ENCODE data around the gene CLNK.

CLNK gene

GRCh38 chr4:10605746-10606482, 78.7 kb downstream of the CLNK start:
- Histone ChIP-seq H3K4me1 (ENCODE audit: control insufficient read depth, insufficient read depth, low read length) (no peaks in the 10 kb centered on the region), H3K4me3 (ENCODE audit: insufficient read depth, low read depth, low read length) (no peak overlapping the region), H3K36me3 (ENCODE audit: control insufficient read depth, insufficient read depth, low read length) (no peaks in the 10 kb centered on the region), H3K9me3 (ENCODE audit: control insufficient read depth, low read length) (no peaks in the 10 kb centered on the region), H3K27ac (ENCODE audit: insufficient read depth, low read depth, low read length, poor library complexity, severe bottlenecking) (no peak overlapping the region), H3K27me3 (ENCODE audit: control insufficient read depth, insufficient read depth, low read length, poor library complexity, severe bottlenecking) (no peaks in the 10 kb centered on the region)
- 97 to 99% methylated on average over 4 of the region's 5 CpGs for WGBS, 2 experiments

GRCh38 chr4:10605031-10605430, 79.5 kb downstream of the CLNK start:
- Histone ChIP-seq H3K4me1 (ENCODE audit: control insufficient read depth, insufficient read depth, low read length) (no peaks in the 10 kb centered on the region), H3K27ac (ENCODE audit: insufficient read depth, low read depth, low read length, poor library complexity, severe bottlenecking) (no peak overlapping the region), H3K27me3 (ENCODE audit: control insufficient read depth, insufficient read depth, low read length, poor library complexity, severe bottlenecking) (no peaks in the 10 kb centered on the region), H3K9me3 (ENCODE audit: control insufficient read depth, low read length) (no peaks in the 10 kb centered on the region), H3K4me3 (ENCODE audit: insufficient read depth, low read depth, low read length) (no peak overlapping the region), H3K36me3 (ENCODE audit: control insufficient read depth, insufficient read depth, low read length) (no peaks in the 10 kb centered on the region)
- 95 to 96% methylated on average over 10 of the region's 10 CpGs for WGBS, 2 experiments

- no peak overlapping the region for H3K27ac ChIP-seq (ENCODE audit: insufficient read depth, low read depth, low read length, poor library complexity, severe bottlenecking)
- H3K9me3 ChIP-seq (ENCODE audit: control insufficient read depth, low read length), result no peaks in the 10 kb centered on the region
- WGBS, 2 experiments, result 72 to 78% methylated on average over 3 to 4 of the region's 4 CpGs
- no peaks in the 10 kb centered on the region for H3K4me1 ChIP-seq (ENCODE audit: control insufficient read depth, insufficient read depth, low read length)
- H3K36me3 ChIP-seq (ENCODE audit: control insufficient read depth, insufficient read depth, low read length), result no peaks in the 10 kb centered on the region
- H3K27me3 ChIP-seq (ENCODE audit: control insufficient read depth, insufficient read depth, low read length, poor library complexity, severe bottlenecking), result no peaks in the 10 kb centered on the region
- no peak overlapping the region for H3K4me3 ChIP-seq (ENCODE audit: insufficient read depth, low read depth, low read length)
These were observed 85.0 kb downstream of the CLNK start for GRCh38 chr4:10599574-10599973.

GRCh38 chr4:10598829-10599228, 85.7 kb downstream of the CLNK start:
- H3K36me3 ChIP-seq (ENCODE audit: control insufficient read depth, insufficient read depth, low read length), result no peaks in the 10 kb centered on the region
- no peaks in the 10 kb centered on the region for H3K9me3 ChIP-seq (ENCODE audit: control insufficient read depth, low read length)
- H3K4me3 ChIP-seq (ENCODE audit: insufficient read depth, low read depth, low read length), result no peak overlapping the region
- no peaks in the 10 kb centered on the region for H3K27me3 ChIP-seq (ENCODE audit: control insufficient read depth, insufficient read depth, low read length, poor library complexity, severe bottlenecking)
- H3K27ac ChIP-seq (ENCODE audit: insufficient read depth, low read depth, low read length, poor library complexity, severe bottlenecking), result no peak overlapping the region
- H3K4me1 ChIP-seq (ENCODE audit: control insufficient read depth, insufficient read depth, low read length), result no peaks in the 10 kb centered on the region
- 90 to 91% methylated on average over 6 of the region's 6 CpGs for WGBS, 2 experiments

- WGBS, 2 experiments, result 93 to 94% methylated on average over 2 of the region's 2 CpGs
- no peak overlapping the region for H3K4me3 ChIP-seq (ENCODE audit: insufficient read depth, low read depth, low read length)
- no peaks in the 10 kb centered on the region for H3K36me3 ChIP-seq (ENCODE audit: control insufficient read depth, insufficient read depth, low read length)
- no peak overlapping the region for H3K27ac ChIP-seq (ENCODE audit: insufficient read depth, low read depth, low read length, poor library complexity, severe bottlenecking)
- no peaks in the 10 kb centered on the region for H3K4me1 ChIP-seq (ENCODE audit: control insufficient read depth, insufficient read depth, low read length)
- H3K9me3 ChIP-seq (ENCODE audit: control insufficient read depth, low read length), result no peaks in the 10 kb centered on the region
- H3K27me3 ChIP-seq (ENCODE audit: control insufficient read depth, insufficient read depth, low read length, poor library complexity, severe bottlenecking), result no peaks in the 10 kb centered on the region
These were observed 87.8 kb downstream of the CLNK start for GRCh38 chr4:10596586-10597290.

- no peak overlapping the region for H3K4me3 ChIP-seq (ENCODE audit: insufficient read depth, low read depth, low read length)
- 88 to 91% methylated on average over 10 of the region's 10 CpGs for WGBS, 2 experiments
- no peaks in the 10 kb centered on the region for H3K27me3 ChIP-seq (ENCODE audit: control insufficient read depth, insufficient read depth, low read length, poor library complexity, severe bottlenecking)
- H3K36me3 ChIP-seq (ENCODE audit: control insufficient read depth, insufficient read depth, low read length), result no peaks in the 10 kb centered on the region
- H3K9me3 ChIP-seq (ENCODE audit: control insufficient read depth, low read length), result no peaks in the 10 kb centered on the region
- H3K27ac ChIP-seq (ENCODE audit: insufficient read depth, low read depth, low read length, poor library complexity, severe bottlenecking), result no peak overlapping the region
- peaks cover 6% of the 10 kb centered on the region for H3K4me1 ChIP-seq (ENCODE audit: control insufficient read depth, insufficient read depth, low read length)
These were observed 91.4 kb downstream of the CLNK start for GRCh38 chr4:10593130-10593529.

- no peaks in the 10 kb centered on the region for H3K9me3 ChIP-seq (ENCODE audit: control insufficient read depth, low read length)
- peaks cover 6% of the 10 kb centered on the region for H3K4me1 ChIP-seq (ENCODE audit: control insufficient read depth, insufficient read depth, low read length)
- no peak overlapping the region for H3K4me3 ChIP-seq (ENCODE audit: insufficient read depth, low read depth, low read length)
- no peaks in the 10 kb centered on the region for H3K36me3 ChIP-seq (ENCODE audit: control insufficient read depth, insufficient read depth, low read length)
- no peak overlapping the region for H3K27ac ChIP-seq (ENCODE audit: insufficient read depth, low read depth, low read length, poor library complexity, severe bottlenecking)
- H3K27me3 ChIP-seq (ENCODE audit: control insufficient read depth, insufficient read depth, low read length, poor library complexity, severe bottlenecking), result no peaks in the 10 kb centered on the region
- WGBS, 2 experiments, result 88% methylated on average over 6 of the region's 6 CpGs
These were observed 93.7 kb downstream of the CLNK start for GRCh38 chr4:10590896-10591295.

GRCh38 chr4:10589799-10590198, 94.8 kb downstream of the CLNK start:
- WGBS, 2 experiments, result 84 to 85% methylated on average over 5 of the region's 5 CpGs
- Histone ChIP-seq H3K27me3 (ENCODE audit: control insufficient read depth, insufficient read depth, low read length, poor library complexity, severe bottlenecking) (no peaks in the 10 kb centered on the region), H3K9me3 (ENCODE audit: control insufficient read depth, low read length) (no peaks in the 10 kb centered on the region), H3K4me1 (ENCODE audit: control insufficient read depth, insufficient read depth, low read length) (peaks cover 6% of the 10 kb centered on the region), H3K27ac (ENCODE audit: insufficient read depth, low read depth, low read length, poor library complexity, severe bottlenecking) (no peak overlapping the region), H3K36me3 (ENCODE audit: control insufficient read depth, insufficient read depth, low read length) (no peaks in the 10 kb centered on the region), H3K4me3 (ENCODE audit: insufficient read depth, low read depth, low read length) (no peak overlapping the region)

GRCh38 chr4:10589321-10589720, 95.2 kb downstream of the CLNK start:
- no peaks in the 10 kb centered on the region for H3K27me3 ChIP-seq (ENCODE audit: control insufficient read depth, insufficient read depth, low read length, poor library complexity, severe bottlenecking)
- peaks cover 6% of the 10 kb centered on the region for H3K4me1 ChIP-seq (ENCODE audit: control insufficient read depth, insufficient read depth, low read length)
- 34 to 36% methylated on average over 7 of the region's 7 CpGs for WGBS, 2 experiments
- no peak overlapping the region for H3K4me3 ChIP-seq (ENCODE audit: insufficient read depth, low read depth, low read length)
- no peaks in the 10 kb centered on the region for H3K9me3 ChIP-seq (ENCODE audit: control insufficient read depth, low read length)
- H3K36me3 ChIP-seq (ENCODE audit: control insufficient read depth, insufficient read depth, low read length), result no peaks in the 10 kb centered on the region
- no peak overlapping the region for H3K27ac ChIP-seq (ENCODE audit: insufficient read depth, low read depth, low read length, poor library complexity, severe bottlenecking)

GRCh38 chr4:10587697-10588096, 96.9 kb downstream of the CLNK start:
- Histone ChIP-seq H3K27ac (ENCODE audit: insufficient read depth, low read depth, low read length, poor library complexity, severe bottlenecking) (no peak overlapping the region), H3K4me1 (ENCODE audit: control insufficient read depth, insufficient read depth, low read length) (peaks cover 6% of the 10 kb centered on the region)

More at GRCh38 chr4:10587697-10588096, 96.9 kb downstream of the CLNK start:
- Histone ChIP-seq H3K36me3 (ENCODE audit: control insufficient read depth, insufficient read depth, low read length) (no peaks in the 10 kb centered on the region), H3K27me3 (ENCODE audit: control insufficient read depth, insufficient read depth, low read length, poor library complexity, severe bottlenecking) (no peaks in the 10 kb centered on the region), H3K4me3 (ENCODE audit: insufficient read depth, low read depth, low read length) (no peak overlapping the region), H3K9me3 (ENCODE audit: control insufficient read depth, low read length) (no peaks in the 10 kb centered on the region)
- 82 to 83% methylated on average over 8 of the region's 8 CpGs for WGBS, 2 experiments
